HepG2 (cell line): Measurements from ENCODE around the gene ZAR1L. TPM values are rescaled to one million over a fixed set of nuclear protein-coding genes. Genes with fewer than 3 reads are reported as not detected.
A peak's percentile ranks its signal among the peaks of the same experiment; 100 is the strongest.

Source experiments
- AFF4 ChIP-seq: sonication (generic); formaldehyde crosslinking; IDR thresholded peaks from 2 replicates; pipeline ENCODE4 v1.4.0; 2020; ENCODE audit warnings: missing genetic modification reagents
- HOXA3 ChIP-seq: sonication (generic); formaldehyde crosslinking; IDR thresholded peaks from 2 replicates; pipeline ENCODE4 v1.5.0; 2020; ENCODE audit warnings: missing genetic modification reagents
- KLF16 ChIP-seq, 2 experiments: sonication (generic) in 1 of 2; formaldehyde crosslinking in 1 of 2; IDR thresholded peaks; 2 replicates each; pipeline versions ENCODE4 v1.6.1 to v1.8.0; 2016 to 2023; ENCODE audit warnings: missing genetic modification reagents in 2 of 2, missing compliant biosample characterization in 1 of 2
- KLF6 ChIP-seq: IDR thresholded peaks from 2 replicates; pipeline ENCODE4 v1.8.0; 2016; ENCODE audit warnings: missing biosample characterization, missing genetic modification reagents
- MAF1 ChIP-seq: sonication (generic); formaldehyde crosslinking; IDR thresholded peaks from 2 replicates; pipeline ENCODE4 v1.5.0; 2020; ENCODE audit warnings: missing genetic modification reagents, borderline replicate concordance
- MAFG ChIP-seq: sonication (generic); formaldehyde crosslinking; IDR thresholded peaks from 2 replicates; pipeline ENCODE4 v1.5.1; 2020; ENCODE audit warnings: mild to moderate bottlenecking, missing genetic modification reagents
- NFKBIZ ChIP-seq: IDR thresholded peaks from 2 replicates; pipeline ENCODE4 v1.6.1; 2018; ENCODE audit warnings: missing genetic modification reagents, missing compliant biosample characterization
- PPARG ChIP-seq: conservative IDR thresholded peaks from 2 replicates; pipeline ENCODE4 v1.6.1; 2016; ENCODE audit warnings: missing biosample characterization, missing genetic modification reagents
- RORA ChIP-seq: sonication (generic); formaldehyde crosslinking; IDR thresholded peaks from 2 replicates; pipeline ENCODE4 v1.5.0; 2020; ENCODE audit warnings: mild to moderate bottlenecking, missing genetic modification reagents, moderate library complexity
- SKI ChIP-seq: fragments of 450-650 bp; IDR thresholded peaks from one replicate; pipeline ENCODE4 v1.6.1; 2018; ENCODE audit warnings: mild to moderate bottlenecking; ENCODE audit not compliant: partially characterized antibody
- SOX13 ChIP-seq, 3 experiments: fragments of 450-650 bp in 1 of 3; sonication (generic) in 1 of 3; formaldehyde crosslinking in 1 of 3; IDR thresholded peaks in 2 of 3; conservative IDR thresholded peaks in 1 of 3; 2 replicates each; pipeline versions ENCODE4 v1.5.0 to v1.6.1; 2016 to 2020; ENCODE audit warnings: antibody characterized with exemption in 1 of 3, mild to moderate bottlenecking in 1 of 3, missing compliant biosample characterization in 1 of 3, missing genetic modification reagents in 1 of 3, moderate library complexity in 1 of 3
- SP5 ChIP-seq: IDR thresholded peaks from 2 replicates; pipeline ENCODE4 v1.6.1; 2016; ENCODE audit warnings: low read depth, borderline replicate concordance
- SRF ChIP-seq: IDR thresholded peaks from 2 replicates; pipeline ENCODE4 v1.6.1; 2011; ENCODE audit warnings: mild to moderate bottlenecking, low read depth, low read length, moderate library complexity
- STAT6 ChIP-seq: sonication (generic); formaldehyde crosslinking; IDR thresholded peaks from 2 replicates; pipeline ENCODE4 v1.4.0; 2020; ENCODE audit warnings: missing genetic modification reagents, mild to moderate bottlenecking, borderline replicate concordance
- TFE3 ChIP-seq: IDR thresholded peaks from 2 replicates; pipeline ENCODE4 v1.6.1; 2016
- WIZ ChIP-seq: sonication (generic); formaldehyde crosslinking; IDR thresholded peaks from 2 replicates; pipeline ENCODE4 v1.5.1; 2020; ENCODE audit warnings: mild to moderate bottlenecking, missing genetic modification reagents
- ZNF34 ChIP-seq: sonication (generic); formaldehyde crosslinking; IDR thresholded peaks from 2 replicates; pipeline ENCODE4 v1.4.0; 2020; ENCODE audit warnings: mild to moderate bottlenecking, missing genetic modification reagents, borderline replicate concordance
- ZNF83 ChIP-seq: sonication (generic); formaldehyde crosslinking; IDR thresholded peaks from 2 replicates; pipeline ENCODE4 v1.4.0; 2020; ENCODE audit warnings: missing genetic modification reagents, mild to moderate bottlenecking, borderline replicate concordance
- ZNF879 ChIP-seq: sonication (generic); formaldehyde crosslinking; IDR thresholded peaks from 2 replicates; pipeline ENCODE4 v1.8.1; 2023; ENCODE audit warnings: missing genetic modification reagents
- polyA plus RNA-seq, 8 experiments: library from polyadenylated mRNA; depleted of rRNA in 3 of 8; stranded (reverse) in 7 of 8; unstranded in 1 of 8; fragments of >200 nt; fragmentation: Illumina TruSeq in 4 of 8; extraction: Trizol in 4 of 8; gene quantifications; 2 replicates each; pipeline versions ENCODE4 v1.2.1 to v1.2.3, GENCODE V29; 2011 to 2016; ENCODE audit warnings: low read depth in 4 of 8, missing spikeins in 1 of 8, mixed read lengths in 1 of 8; ENCODE audit not compliant: insufficient read depth in 1 of 8
- total RNA-seq, 5 experiments: library from RNA; depleted of rRNA; stranded (reverse); fragments of >200 nt; fragmentation: Illumina TruSeq; extraction: Trizol; gene quantifications; 2 replicates each; pipeline ENCODE4 v1.2.3, GENCODE V29; 2016; ENCODE audit warnings: low read depth in 1 of 5
- TF ChIP-seq, protein P1 (sequence below): IDR thresholded peaks from 2 replicates; pipeline ENCODE4 v1.6.1; 2018; ENCODE audit warnings: missing genetic modification reagents, mild to moderate bottlenecking, missing compliant biosample characterization

The ZAR1L gene
- total and polyA plus RNA-seq, 2 of the 13 experiments (the other 11 are each of a cell fraction or from before 2014, with no cell fraction given), result 0.09 TPM; not detected in 1

DNA sequence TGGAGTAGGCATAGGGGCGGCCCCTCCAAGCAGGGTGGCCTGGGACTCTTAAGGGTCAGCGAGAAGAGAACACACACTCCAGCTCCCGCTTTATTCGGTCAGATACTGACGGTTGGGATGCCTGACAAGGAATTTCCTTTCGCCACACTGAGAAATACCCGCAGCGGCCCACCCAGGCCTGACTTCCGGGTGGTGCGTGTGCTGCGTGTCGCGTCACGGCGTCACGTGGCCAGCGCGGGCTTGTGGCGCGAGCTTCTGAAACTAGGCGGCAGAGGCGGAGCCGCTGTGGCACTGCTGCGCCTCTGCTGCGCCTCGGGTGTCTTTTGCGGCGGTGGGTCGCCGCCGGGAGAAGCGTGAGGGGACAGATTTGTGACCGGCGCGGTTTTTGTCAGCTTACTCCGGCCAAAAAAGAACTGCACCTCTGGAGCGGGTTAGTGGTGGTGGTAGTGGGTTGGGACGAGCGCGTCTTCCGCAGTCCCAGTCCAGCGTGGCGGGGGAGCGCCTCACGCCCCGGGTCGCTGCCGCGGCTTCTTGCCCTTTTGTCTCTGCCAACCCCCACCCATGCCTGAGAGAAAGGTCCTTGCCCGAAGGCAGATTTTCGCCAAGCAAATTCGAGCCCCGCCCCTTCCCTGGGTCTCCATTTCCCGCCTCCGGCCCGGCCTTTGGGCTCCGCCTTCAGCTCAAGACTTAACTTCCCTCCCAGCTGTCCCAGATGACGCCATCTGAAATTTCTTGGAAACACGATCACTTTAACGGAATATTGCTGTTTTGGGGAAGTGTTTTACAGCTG is at the start of gene ZAR1L, which contains the start of gene BRCA2 (continued):
- peak; percentile 71; the same call in 1 of the 2 replicates for TF ChIP-seq TFE3
- TF ChIP-seq KLF16 (CRISPR knock-in tag; IDR thresholded peaks at IDR 0.05), result no peak; a peak in 2 of 4 replicates
- no peak for TF ChIP-seq RORA (CRISPR knock-in tag)
- TF ChIP-seq HOXA3 (CRISPR knock-in tag), result peak; percentile 86
- no peak for TF ChIP-seq SRF
- no peak for TF ChIP-seq PPARG (CRISPR knock-in tag)
- TF ChIP-seq SOX13 (IDR thresholded peaks at IDR 0.05), result no peak
- TF ChIP-seq SOX13 (CRISPR knock-in tag; conservative IDR thresholded peaks at IDR 0.05 in 1 of 2, IDR thresholded peaks at IDR 0.05 in 1 of 2), result 0 out of 4 replicates have a peak, but pooled peaks of 1 of the 2 experiments have one; percentile 26
- no peak for TF ChIP-seq NFKBIZ (CRISPR knock-in tag)
- no peak for TF ChIP-seq AFF4 (CRISPR knock-in tag)
- peak; percentile 41; the same call in 1 of the 2 replicates for TF ChIP-seq SP5 (CRISPR knock-in tag)
- TF ChIP-seq, protein P1, sequence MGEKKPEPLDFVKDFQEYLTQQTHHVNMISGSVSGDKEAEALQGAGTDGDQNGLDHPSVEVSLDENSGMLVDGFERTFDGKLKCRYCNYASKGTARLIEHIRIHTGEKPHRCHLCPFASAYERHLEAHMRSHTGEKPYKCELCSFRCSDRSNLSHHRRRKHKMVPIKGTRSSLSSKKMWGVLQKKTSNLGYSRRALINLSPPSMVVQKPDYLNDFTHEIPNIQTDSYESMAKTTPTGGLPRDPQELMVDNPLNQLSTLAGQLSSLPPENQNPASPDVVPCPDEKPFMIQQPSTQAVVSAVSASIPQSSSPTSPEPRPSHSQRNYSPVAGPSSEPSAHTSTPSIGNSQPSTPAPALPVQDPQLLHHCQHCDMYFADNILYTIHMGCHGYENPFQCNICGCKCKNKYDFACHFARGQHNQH (CRISPR knock-in tag), result peak; percentile 55; the same call in 1 of the 2 replicates
- TF ChIP-seq KLF6 (CRISPR knock-in tag), result no peak; the same call in 1 of the 2 replicates
- no peak for TF ChIP-seq WIZ (CRISPR knock-in tag)
- TF ChIP-seq ZNF34 (CRISPR knock-in tag), result no peak; the same call in 1 of the 2 replicates
- no peak for TF ChIP-seq SKI
- no peak for TF ChIP-seq ZNF83
- TF ChIP-seq STAT6, result no peak
- no peak for TF ChIP-seq MAFG (CRISPR knock-in tag)
- no peak for TF ChIP-seq ZNF879 (CRISPR knock-in tag)
- peak; percentile 60; the same call in 1 of the 2 replicates for TF ChIP-seq MAF1 (CRISPR knock-in tag)
